Activated T-helper 17 cell treated with anti-CD3 and anti-CD28 coated beads, Interleukin-2, amount 50 U/mL, for 72 hours (primary cell): ENCODE results near the gene HS6ST3. TPM values are rescaled to one million over a fixed set of nuclear protein-coding genes. Genes with fewer than 3 reads are reported as not detected.
"Not testable (repeated sequence)": the region's sequence is repeated elsewhere in the genome, so short reads cannot be mapped to it uniquely, and the experiment has no call there.

Source experiments
- ATAC-seq: fragments of 150-1000 bp; cut with Tn5 transposase; replicated peaks from 2 replicates; pipeline ENCODE4 v1.10.0; 2021; ENCODE audit warnings: mild to moderate bottlenecking, moderate library complexity
- H3K27ac Mint-ChIP-seq: one replicate; pipeline ENCODE4 v1.8.0; 2022; ENCODE audit warnings: mixed read lengths
- H3K27me3 Mint-ChIP-seq: one replicate; pipeline ENCODE4 v1.8.0; 2022; ENCODE audit warnings: mixed read lengths
- H3K36me3 Mint-ChIP-seq: one replicate; pipeline ENCODE4 v1.8.0; 2022; ENCODE audit warnings: low read depth, mild to moderate bottlenecking, mixed read lengths
- H3K4me1 Mint-ChIP-seq: one replicate; pipeline ENCODE4 v1.8.0; 2022; ENCODE audit warnings: mixed read lengths
- H3K4me3 Mint-ChIP-seq: one replicate; pipeline ENCODE4 v1.8.0; 2022; ENCODE audit warnings: mild to moderate bottlenecking, mixed read lengths
- H3K9me3 Mint-ChIP-seq: one replicate; pipeline ENCODE4 v1.8.0; 2022; ENCODE audit warnings: mixed read lengths
- total RNA-seq, 2 donors: library from RNA; stranded (reverse); gene quantifications; one replicate each; pipeline ENCODE4 v1.2.3, GENCODE V29; 2022

The HS6ST3 gene
- total RNA-seq, 2 donors from 2014 or later = not detected

DNA sequence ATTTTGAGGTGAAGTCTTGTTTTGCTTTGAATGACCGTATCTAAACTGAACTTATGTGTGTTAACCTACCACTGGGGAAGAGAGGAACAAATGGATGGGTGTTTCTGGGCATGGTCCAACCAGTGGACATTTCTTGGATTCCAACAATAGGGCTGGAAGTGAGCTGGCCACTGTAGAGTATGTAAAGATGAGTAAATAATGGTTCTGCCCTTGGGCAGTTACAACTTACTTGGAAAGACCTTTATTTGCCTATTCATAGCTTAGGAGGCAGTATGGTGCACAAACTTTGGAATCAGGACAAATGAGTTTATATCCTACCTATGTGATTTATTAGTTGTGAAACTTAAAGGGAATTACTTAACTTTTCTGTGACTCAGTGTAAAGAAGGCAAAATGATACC is 429.5 kb downstream of the HS6ST3 start:
- Mint-ChIP-seq H3K9me3 (peaks cover 20% of the 10 kb centered on the region), H3K27me3 (no peaks in the 10 kb centered on the region), H3K4me3 (no peak overlapping the region), H3K27ac (no peak overlapping the region), H3K4me1 (no peaks in the 10 kb centered on the region), H3K36me3 (no peaks in the 10 kb centered on the region)
- no peak for ATAC-seq

GRCh38 chr13:96524398-96525020 is 434.6 kb downstream of the HS6ST3 start:
- H3K4me3 Mint-ChIP-seq, H3K4me1 Mint-ChIP-seq, H3K27ac Mint-ChIP-seq, H3K27me3 Mint-ChIP-seq, H3K36me3 Mint-ChIP-seq, ATAC-seq: not testable (repeated sequence)
- H3K9me3 Mint-ChIP-seq = peaks cover 13% of the 10 kb centered on the region

DNA sequence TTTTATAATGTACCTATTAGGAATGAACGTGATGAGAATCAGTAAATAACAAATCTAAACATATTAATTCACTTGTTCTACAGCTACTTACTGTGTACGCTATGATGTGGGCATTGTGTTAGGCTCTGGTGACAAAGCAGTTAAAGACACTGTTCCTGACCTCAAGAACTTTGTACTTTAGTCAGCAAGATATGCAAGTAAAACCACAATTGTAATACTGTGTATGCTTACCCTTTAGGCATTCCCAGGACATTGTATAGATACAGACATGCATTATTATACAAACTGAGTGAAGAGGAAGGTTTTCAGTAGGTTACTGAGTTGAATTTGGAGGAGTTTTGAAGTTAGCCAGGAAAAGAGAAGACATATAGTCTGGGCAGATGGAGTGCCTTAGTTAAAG is 435.8 kb downstream of the HS6ST3 start:
- no peaks in the 10 kb centered on the region for H3K27me3 Mint-ChIP-seq
- no peak overlapping the region for H3K4me3 Mint-ChIP-seq
- no peak for ATAC-seq
- H3K4me1 Mint-ChIP-seq = no peaks in the 10 kb centered on the region
- peaks cover 13% of the 10 kb centered on the region for H3K9me3 Mint-ChIP-seq
- no peaks in the 10 kb centered on the region for H3K36me3 Mint-ChIP-seq
- H3K27ac Mint-ChIP-seq = no peak overlapping the region

DNA sequence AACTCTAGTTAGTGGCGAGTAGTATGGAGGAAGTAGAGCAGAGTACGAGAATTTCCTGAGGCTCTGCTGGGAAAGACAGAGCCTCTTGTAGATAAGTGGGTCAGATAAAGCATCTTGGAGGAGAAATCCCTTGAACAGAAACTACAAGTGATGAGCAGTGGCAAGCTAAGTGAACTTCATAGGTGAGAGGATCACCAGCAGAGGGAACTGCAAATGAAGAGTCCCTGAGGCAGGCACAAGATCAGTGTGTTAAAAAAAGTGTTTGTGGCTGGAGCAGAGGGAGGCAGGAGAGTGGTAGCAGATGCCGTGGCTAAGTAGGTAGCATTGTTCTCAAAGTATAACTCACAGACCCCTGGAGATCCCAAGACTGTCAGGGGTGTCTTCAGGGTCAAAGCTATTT is 437.6 kb downstream of the HS6ST3 start:
- Mint-ChIP-seq H3K27me3 (no peaks in the 10 kb centered on the region), H3K4me1 (no peaks in the 10 kb centered on the region), H3K4me3 (no peak overlapping the region), H3K36me3 (no peaks in the 10 kb centered on the region), H3K9me3 (peaks cover 8% of the 10 kb centered on the region), H3K27ac (no peak overlapping the region)
- no peak for ATAC-seq

GRCh38 chr13:96532804-96533203 is 442.9 kb downstream of the HS6ST3 start:
- no peak overlapping the region for H3K27ac Mint-ChIP-seq
- H3K27me3 Mint-ChIP-seq = no peaks in the 10 kb centered on the region

GRCh38 chr13:96533408-96533807 is 443.5 kb downstream of the HS6ST3 start:
- H3K27me3 Mint-ChIP-seq = no peaks in the 10 kb centered on the region
- H3K4me3 Mint-ChIP-seq = no peak overlapping the region
- no peak overlapping the region for H3K27ac Mint-ChIP-seq
- ATAC-seq = no peak
- H3K4me1 Mint-ChIP-seq = no peaks in the 10 kb centered on the region
- peaks cover 4% of the 10 kb centered on the region for H3K9me3 Mint-ChIP-seq
- H3K36me3 Mint-ChIP-seq = no peaks in the 10 kb centered on the region

More at GRCh38 chr13:96532804-96533203, 442.9 kb downstream of the HS6ST3 start:
- H3K36me3 Mint-ChIP-seq = no peaks in the 10 kb centered on the region
- H3K9me3 Mint-ChIP-seq = peaks cover 4% of the 10 kb centered on the region
- H3K4me1 Mint-ChIP-seq = no peaks in the 10 kb centered on the region
- H3K4me3 Mint-ChIP-seq = no peak overlapping the region
- ATAC-seq = no peak

- no peaks in the 10 kb centered on the region for H3K36me3 Mint-ChIP-seq
- no peaks in the 10 kb centered on the region for H3K9me3 Mint-ChIP-seq
- no peak overlapping the region for H3K27ac Mint-ChIP-seq
- no peaks in the 10 kb centered on the region for H3K4me1 Mint-ChIP-seq
- no peak for ATAC-seq
- H3K27me3 Mint-ChIP-seq = no peaks in the 10 kb centered on the region
- H3K4me3 Mint-ChIP-seq = no peak overlapping the region
These were observed 449.9 kb downstream of the HS6ST3 start for GRCh38 chr13:96539791-96540190.

GRCh38 chr13:96540670-96541069 is 450.8 kb downstream of the HS6ST3 start:
- Mint-ChIP-seq H3K4me3 (no peak overlapping the region), H3K4me1 (no peaks in the 10 kb centered on the region), H3K36me3 (no peaks in the 10 kb centered on the region), H3K9me3 (no peaks in the 10 kb centered on the region), H3K27me3 (no peaks in the 10 kb centered on the region), H3K27ac (no peak overlapping the region)
- ATAC-seq = no peak

DNA sequence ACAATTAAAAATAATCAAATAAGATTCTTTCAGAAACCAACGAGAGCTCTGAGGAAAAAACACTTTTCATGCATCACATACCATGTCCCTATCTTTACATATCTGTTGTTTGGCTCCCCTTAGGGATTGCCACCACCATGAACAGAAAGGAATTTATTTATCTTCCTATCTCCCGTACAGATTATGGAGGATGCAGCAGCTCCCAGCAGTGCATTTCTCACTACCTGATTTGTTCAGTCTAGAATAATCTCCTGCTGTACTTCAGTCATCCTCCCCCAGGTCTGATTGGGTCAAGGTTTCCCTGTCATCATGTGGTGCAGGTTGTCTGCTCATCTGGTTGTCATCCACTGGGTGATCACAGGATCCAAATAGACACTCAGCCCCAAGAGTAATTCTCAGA is 453.1 kb downstream of the HS6ST3 start:
- no peaks in the 10 kb centered on the region for H3K9me3 Mint-ChIP-seq
- H3K4me1 Mint-ChIP-seq = no peaks in the 10 kb centered on the region
- no peaks in the 10 kb centered on the region for H3K27me3 Mint-ChIP-seq
- H3K4me3 Mint-ChIP-seq = no peak overlapping the region
- no peaks in the 10 kb centered on the region for H3K36me3 Mint-ChIP-seq
- no peak overlapping the region for H3K27ac Mint-ChIP-seq
- no peak for ATAC-seq

DNA sequence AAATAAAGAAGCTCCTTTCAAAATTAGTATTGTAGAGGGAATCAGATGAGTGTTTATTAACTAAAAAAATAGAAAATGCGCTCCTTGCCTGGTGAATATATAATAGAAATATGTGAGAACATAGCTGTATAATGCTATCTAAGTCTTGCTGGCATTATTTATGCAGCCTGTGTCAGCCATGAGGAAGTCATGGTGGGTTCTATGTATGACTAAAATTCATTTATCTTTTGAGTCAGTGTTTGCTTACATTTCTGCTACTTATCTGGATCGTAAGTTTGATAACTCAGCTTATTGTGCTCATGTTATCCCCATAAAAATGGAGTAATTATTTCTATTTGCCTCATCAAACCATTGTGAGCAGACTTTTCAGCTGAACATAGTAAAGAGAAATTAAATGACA is 455.1 kb downstream of the HS6ST3 start:
- H3K27ac Mint-ChIP-seq = no peak overlapping the region
- no peak for ATAC-seq
- no peaks in the 10 kb centered on the region for H3K36me3 Mint-ChIP-seq
- no peak overlapping the region for H3K4me3 Mint-ChIP-seq
- H3K4me1 Mint-ChIP-seq = no peaks in the 10 kb centered on the region
- peaks cover 8% of the 10 kb centered on the region for H3K9me3 Mint-ChIP-seq
- H3K27me3 Mint-ChIP-seq = no peaks in the 10 kb centered on the region

DNA sequence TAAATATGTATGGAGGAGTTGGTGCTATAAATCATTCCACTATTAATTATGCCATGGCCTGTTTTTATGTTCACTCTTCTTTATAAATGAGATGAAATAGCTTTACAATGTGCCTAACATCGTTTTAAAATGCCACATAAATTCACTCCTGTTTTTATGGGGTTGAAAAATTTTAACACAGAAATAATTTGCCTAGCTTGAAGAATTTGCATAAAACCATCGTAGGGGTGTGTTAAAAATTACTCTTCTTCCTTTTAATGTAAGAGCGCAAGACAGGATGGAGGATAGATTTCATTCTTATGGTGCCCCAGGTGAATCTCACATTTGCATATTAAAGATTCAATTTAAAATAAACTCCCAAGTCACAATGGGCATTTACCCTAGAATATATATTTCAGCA is 456.6 kb downstream of the HS6ST3 start:
- H3K4me1 Mint-ChIP-seq = no peaks in the 10 kb centered on the region
- no peak for ATAC-seq
- no peak overlapping the region for H3K27ac Mint-ChIP-seq
- no peaks in the 10 kb centered on the region for H3K27me3 Mint-ChIP-seq
- no peaks in the 10 kb centered on the region for H3K36me3 Mint-ChIP-seq
- no peak overlapping the region for H3K4me3 Mint-ChIP-seq
- peaks cover 9% of the 10 kb centered on the region for H3K9me3 Mint-ChIP-seq

DNA sequence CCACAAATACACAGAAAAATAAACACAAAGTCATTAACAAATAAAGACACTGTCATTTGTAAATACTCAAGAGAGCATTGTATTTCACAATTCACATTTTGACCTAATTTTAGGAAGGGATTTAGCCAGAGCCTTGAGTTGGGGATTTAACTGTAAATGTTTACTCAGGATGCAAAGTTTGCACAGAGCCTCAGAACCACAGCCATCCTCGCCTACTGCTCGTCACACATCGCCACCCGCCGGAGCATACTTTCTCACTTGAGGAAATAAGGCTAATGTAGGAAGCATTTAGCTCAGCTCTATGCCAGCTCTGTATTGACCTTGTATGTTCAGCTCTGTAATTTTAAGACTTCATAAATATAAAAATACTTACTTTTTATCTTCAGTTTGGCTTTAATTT is 461.6 kb downstream of the HS6ST3 start:
- Mint-ChIP-seq H3K27me3 (no peaks in the 10 kb centered on the region), H3K27ac (no peak overlapping the region), H3K4me3 (no peak overlapping the region), H3K4me1 (no peaks in the 10 kb centered on the region), H3K36me3 (no peaks in the 10 kb centered on the region), H3K9me3 (peaks cover 19% of the 10 kb centered on the region)
- ATAC-seq = no peak

DNA sequence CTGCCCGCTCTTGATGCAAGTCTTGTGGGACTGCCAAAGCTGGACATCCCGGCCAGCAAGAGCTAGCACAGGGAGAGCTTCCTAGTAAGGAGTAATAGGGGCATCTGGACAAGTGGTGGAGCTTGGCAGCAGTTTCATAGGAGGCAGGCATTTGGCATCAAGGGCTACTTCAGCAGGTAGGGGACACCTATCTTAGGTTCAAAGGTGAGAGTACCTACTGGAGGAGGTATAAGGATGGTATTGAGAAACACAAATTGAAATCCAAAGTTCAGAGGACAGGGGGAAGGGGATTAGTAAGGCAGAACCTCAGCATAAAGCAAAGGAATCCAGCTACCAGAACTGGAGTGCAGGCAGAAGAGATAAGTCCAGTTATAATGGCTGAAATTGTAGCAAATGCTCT is 462.7 kb downstream of the HS6ST3 start:
- Mint-ChIP-seq H3K27ac (no peak overlapping the region), H3K4me3 (no peak overlapping the region), H3K36me3 (no peaks in the 10 kb centered on the region), H3K27me3 (no peaks in the 10 kb centered on the region), H3K9me3 (peaks cover 19% of the 10 kb centered on the region), H3K4me1 (no peaks in the 10 kb centered on the region)
- ATAC-seq = no peak

DNA sequence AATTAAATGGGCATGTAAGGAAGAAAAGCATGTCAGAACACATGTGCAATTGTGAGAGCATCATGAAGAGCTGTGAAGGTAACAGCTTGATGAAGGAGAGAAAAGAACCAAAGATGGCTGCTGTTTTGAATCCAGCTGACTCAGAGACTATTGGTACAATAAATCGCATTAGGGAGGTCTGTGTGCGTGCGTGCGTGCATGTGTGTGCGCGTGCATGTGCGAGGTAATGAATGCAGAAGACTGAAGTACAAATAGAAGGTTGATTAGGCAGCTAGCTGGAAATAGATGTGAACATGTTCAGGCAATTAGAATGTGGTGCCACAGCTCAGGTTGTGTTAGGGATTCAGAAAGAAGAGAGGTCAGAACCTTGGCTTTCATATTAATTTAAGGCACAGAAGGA is 463.9 kb downstream of the HS6ST3 start:
- Mint-ChIP-seq H3K9me3 (peaks cover 14% of the 10 kb centered on the region), H3K36me3 (no peaks in the 10 kb centered on the region), H3K27ac (no peak overlapping the region), H3K27me3 (no peaks in the 10 kb centered on the region), H3K4me3 (no peak overlapping the region), H3K4me1 (no peaks in the 10 kb centered on the region)
- ATAC-seq = no peak

DNA sequence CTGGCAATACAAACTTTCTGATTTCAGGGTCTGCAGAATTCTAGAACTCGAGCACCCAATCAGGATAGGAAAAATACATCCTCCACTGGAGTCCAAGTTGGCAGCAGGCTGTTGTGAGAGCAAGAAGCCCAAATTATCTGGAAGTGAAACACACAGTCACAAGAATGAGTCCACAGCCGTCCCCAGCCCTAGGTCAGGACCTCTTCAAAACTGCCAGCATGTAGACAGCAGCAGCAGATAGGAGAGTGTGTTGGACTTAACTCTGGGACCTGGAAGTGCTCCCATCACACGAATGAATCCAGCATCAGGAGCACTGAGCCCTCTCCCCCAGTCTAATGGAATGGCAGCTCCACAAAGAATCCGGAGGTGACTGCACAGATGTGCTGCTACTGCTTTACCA is 483.7 kb downstream of the HS6ST3 start:
- peaks cover 11% of the 10 kb centered on the region for H3K9me3 Mint-ChIP-seq
- no peak overlapping the region for H3K4me3 Mint-ChIP-seq
- H3K4me1 Mint-ChIP-seq = no peaks in the 10 kb centered on the region
- no peak for ATAC-seq
- H3K36me3 Mint-ChIP-seq = no peaks in the 10 kb centered on the region
- no peaks in the 10 kb centered on the region for H3K27me3 Mint-ChIP-seq
- no peak overlapping the region for H3K27ac Mint-ChIP-seq
